Measurements from ENCODE around the gene ALDH8A1.

- TF ChIP-seq USF1 (IDR thresholded peaks at IDR 0.05) (peak; percentile 70), TAF1 (IDR thresholded peaks at IDR 0.05; ENCODE audit: low read depth) (no peak), CREB1 (IDR thresholded peaks at IDR 0.05; ENCODE audit: low read depth) (no peak), TCF12 (IDR thresholded peaks at IDR 0.05; ENCODE audit: low read depth) (peak; percentile 59; the same call in 1 of the 2 replicates)
Measured at GRCh38 chr6:134875367-134875766, 74.5 kb downstream of the ALDH8A1 start.
